Activated T-cell treated with anti-CD3 and anti-CD28 coated beads, Interleukin-2, amount 50 U/mL, for 4 hours (primary cell): ENCODE measurements around the gene CCDC69. TPM values are rescaled to one million over a fixed set of nuclear protein-coding genes. Genes with fewer than 3 reads are reported as not detected.

Source experiments
- ATAC-seq, 2 donors: fragments of 200-7000 bp; cut with Tn5 transposase; one replicate each; pipeline ENCODE4 v1.10.0; 2021
- DNase-seq: peaks from one replicate; pipeline ENCODE4 v3.0.0-alpha.2; 2020
- H3K27me3 Mint-ChIP-seq: one replicate; pipeline ENCODE4 v1.8.0; 2021; ENCODE audit warnings: low read depth, mixed read lengths
- H3K36me3 Mint-ChIP-seq: one replicate; pipeline ENCODE4 v1.8.0; 2022; ENCODE audit warnings: mixed read lengths; ENCODE audit not compliant: insufficient read depth
- H3K4me1 Mint-ChIP-seq: one replicate; pipeline ENCODE4 v1.8.0; 2021; ENCODE audit warnings: low read depth, mixed read lengths
- H3K4me3 Mint-ChIP-seq: one replicate; pipeline ENCODE4 v1.8.0; 2021; ENCODE audit warnings: mild to moderate bottlenecking, moderate library complexity, mixed read lengths
- H3K9me3 Mint-ChIP-seq: one replicate; pipeline ENCODE4 v1.8.0; 2021; ENCODE audit warnings: mixed read lengths
- total RNA-seq, 3 donors: library from RNA; stranded (reverse); gene quantifications; one replicate each; pipeline ENCODE4 v1.2.1, GENCODE V29; 2021

CCDC69 gene
- total RNA-seq, 3 donors from 2014 or later, result 20.0 to 23.0 (median 21.2) TPM

- Mint-ChIP-seq H3K4me1 (peaks cover 26% of the 10 kb centered on the region), H3K36me3 (no peaks in the 10 kb centered on the region), H3K27me3 (no peaks in the 10 kb centered on the region), H3K4me3 (no peak overlapping the region), H3K9me3 (no peaks in the 10 kb centered on the region)
- DNase-seq, result no peak
- ATAC-seq, result no peak
These were observed 56.9 kb downstream of the CCDC69 start for GRCh38 chr5:151167022-151167421.

DNA sequence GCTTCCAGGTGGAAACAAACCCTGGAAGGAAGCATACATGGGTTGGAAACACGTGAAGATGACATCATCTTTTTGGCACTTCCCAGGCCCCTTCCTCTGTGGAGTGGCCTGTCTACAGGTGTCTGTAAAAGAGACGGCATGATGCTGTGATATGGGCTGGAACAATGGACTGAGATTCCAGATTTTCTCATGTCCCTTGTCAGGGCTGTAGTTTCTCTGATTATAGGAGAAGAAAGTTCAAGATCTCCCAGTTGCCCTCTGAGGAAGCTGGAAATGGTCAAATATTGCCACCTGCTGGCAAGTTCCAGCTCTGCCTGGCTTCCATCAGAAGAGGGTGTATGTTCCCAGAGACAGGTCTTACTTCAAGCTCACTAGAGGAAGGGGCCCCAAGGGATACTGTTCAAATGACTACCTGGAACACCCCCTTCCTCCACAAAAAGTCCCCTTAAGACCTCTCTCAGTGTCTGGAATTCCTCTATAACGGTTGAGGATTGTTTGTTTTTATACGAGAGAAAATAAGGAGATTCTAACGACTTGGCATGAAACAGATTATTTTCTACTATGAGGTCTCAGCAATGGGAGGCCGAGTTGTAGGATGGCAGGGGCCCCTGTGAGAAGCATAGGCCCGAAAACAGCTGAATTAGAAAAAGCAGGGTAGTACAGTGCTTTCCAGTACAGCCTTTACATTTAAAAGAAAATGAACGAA is 59.1 kb downstream of the CCDC69 start:
- Mint-ChIP-seq H3K4me3 (no peak overlapping the region), H3K9me3 (no peaks in the 10 kb centered on the region), H3K27me3 (no peaks in the 10 kb centered on the region), H3K36me3 (no peaks in the 10 kb centered on the region), H3K4me1 (peaks cover 20% of the 10 kb centered on the region)
- peak; percentile 80 for DNase-seq
- peak; percentile 96 to 98 for ATAC-seq

GRCh38 chr5:151162776-151163175 is 61.1 kb downstream of the CCDC69 start:
- ATAC-seq (no peak), DNase-seq (no peak)
- H3K27me3 Mint-ChIP-seq, result no peaks in the 10 kb centered on the region
- no peaks in the 10 kb centered on the region for H3K9me3 Mint-ChIP-seq
- H3K4me3 Mint-ChIP-seq, result no peak overlapping the region
- peaks cover 32% of the 10 kb centered on the region for H3K4me1 Mint-ChIP-seq
- no peaks in the 10 kb centered on the region for H3K36me3 Mint-ChIP-seq

GRCh38 chr5:151159649-151160373 is 64.1 kb downstream of the CCDC69 start:
- H3K27me3 Mint-ChIP-seq, result no peaks in the 10 kb centered on the region
- H3K9me3 Mint-ChIP-seq, result no peaks in the 10 kb centered on the region
- H3K4me1 Mint-ChIP-seq, result peaks cover 49% of the 10 kb centered on the region
- no peak overlapping the region for H3K4me3 Mint-ChIP-seq
- ATAC-seq, result no peak
- H3K36me3 Mint-ChIP-seq, result no peaks in the 10 kb centered on the region
- no peak for DNase-seq

- no peak for DNase-seq
These were observed 65.6 kb downstream of the CCDC69 start for GRCh38 chr5:151158287-151158661.

GRCh38 chr5:151157426-151158286 is 66.2 kb downstream of the CCDC69 start, which contains the start of gene ANXA6:
Gene ANXA6 (minus strand): TSS chr5:151157779. CDS start chr5:151147901, 9,878 bp downstream.
- H3K27me3 Mint-ChIP-seq, result no peaks in the 10 kb centered on the region
- peak; percentile 49 for DNase-seq
- peaks cover 65% of the 10 kb centered on the region for H3K4me1 Mint-ChIP-seq
- no peaks in the 10 kb centered on the region for H3K9me3 Mint-ChIP-seq
- peaks cover 6% of the 10 kb centered on the region for H3K36me3 Mint-ChIP-seq
- peak; percentile 79 to 83 for ATAC-seq
- peak within 1 kb of the TSS; percentile 92 for H3K4me3 Mint-ChIP-seq

More at GRCh38 chr5:151158287-151158661, 65.6 kb downstream of the CCDC69 start:
- Mint-ChIP-seq H3K4me1 (peaks cover 59% of the 10 kb centered on the region), H3K9me3 (no peaks in the 10 kb centered on the region), H3K4me3 (peak overlapping the region; percentile 92), H3K36me3 (peaks cover 6% of the 10 kb centered on the region), H3K27me3 (no peaks in the 10 kb centered on the region)
- ATAC-seq, result no peak

- Mint-ChIP-seq H3K4me3 (peak overlapping the region; percentile 92), H3K9me3 (no peaks in the 10 kb centered on the region), H3K4me1 (peaks cover 72% of the 10 kb centered on the region), H3K27me3 (no peaks in the 10 kb centered on the region), H3K36me3 (peaks cover 10% of the 10 kb centered on the region)
- ATAC-seq (no peak), DNase-seq (no peak)
These were observed 67.1 kb downstream of the CCDC69 start for GRCh38 chr5:151156507-151157420.

- Mint-ChIP-seq H3K4me3 (peak overlapping the region; percentile 92), H3K9me3 (no peaks in the 10 kb centered on the region), H3K27me3 (no peaks in the 10 kb centered on the region), H3K4me1 (peaks cover 80% of the 10 kb centered on the region), H3K36me3 (peaks cover 10% of the 10 kb centered on the region)
- no peak for DNase-seq
- no peak for ATAC-seq
These were observed 68.0 kb downstream of the CCDC69 start for GRCh38 chr5:151155775-151156506.

DNA sequence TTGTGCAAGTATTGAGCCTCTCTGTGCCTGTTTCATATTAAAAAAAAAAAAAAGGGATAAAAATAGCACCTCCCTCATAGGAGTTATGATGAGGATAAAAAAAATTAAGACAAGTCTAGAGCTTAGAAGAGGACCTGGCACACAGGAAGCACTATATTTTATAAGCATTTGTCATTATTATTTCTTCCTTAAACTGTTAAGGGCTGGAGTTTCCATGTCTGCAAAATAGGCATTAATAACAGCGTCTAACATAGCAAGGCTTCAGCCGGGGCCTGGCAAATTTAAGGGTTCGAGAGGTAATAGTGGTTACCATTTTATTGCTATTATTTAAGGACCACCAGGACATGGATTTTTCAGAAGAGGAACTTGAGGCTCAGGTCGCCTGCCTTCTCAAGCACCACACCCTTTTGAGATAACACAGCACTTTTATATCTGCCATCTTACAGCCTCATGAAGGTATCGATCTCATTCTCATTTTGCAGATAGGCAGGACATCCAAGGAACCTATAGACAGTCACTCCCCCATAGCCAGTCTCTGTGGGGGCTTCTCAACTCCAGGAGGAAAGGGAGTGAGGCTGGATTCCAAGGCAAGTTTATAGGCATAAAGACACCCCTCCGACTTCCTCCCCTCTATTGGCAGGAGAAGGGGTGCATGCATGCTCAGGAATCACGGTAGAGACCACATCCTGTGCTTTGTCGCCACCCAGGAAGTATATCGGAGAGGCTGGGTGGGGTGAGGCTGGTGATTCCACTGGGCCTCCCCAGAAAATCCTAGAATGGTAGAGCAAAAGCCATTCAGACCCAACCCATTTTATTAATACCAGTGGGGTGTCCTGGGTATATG is 68.7 kb downstream of the CCDC69 start:
- H3K27me3 Mint-ChIP-seq, result no peaks in the 10 kb centered on the region
- DNase-seq (peak; percentile 26), ATAC-seq (no peak)
- peak overlapping the region; percentile 92 for H3K4me3 Mint-ChIP-seq
- H3K9me3 Mint-ChIP-seq, result no peaks in the 10 kb centered on the region
- peaks cover 10% of the 10 kb centered on the region for H3K36me3 Mint-ChIP-seq
- H3K4me1 Mint-ChIP-seq, result peaks cover 84% of the 10 kb centered on the region

DNA sequence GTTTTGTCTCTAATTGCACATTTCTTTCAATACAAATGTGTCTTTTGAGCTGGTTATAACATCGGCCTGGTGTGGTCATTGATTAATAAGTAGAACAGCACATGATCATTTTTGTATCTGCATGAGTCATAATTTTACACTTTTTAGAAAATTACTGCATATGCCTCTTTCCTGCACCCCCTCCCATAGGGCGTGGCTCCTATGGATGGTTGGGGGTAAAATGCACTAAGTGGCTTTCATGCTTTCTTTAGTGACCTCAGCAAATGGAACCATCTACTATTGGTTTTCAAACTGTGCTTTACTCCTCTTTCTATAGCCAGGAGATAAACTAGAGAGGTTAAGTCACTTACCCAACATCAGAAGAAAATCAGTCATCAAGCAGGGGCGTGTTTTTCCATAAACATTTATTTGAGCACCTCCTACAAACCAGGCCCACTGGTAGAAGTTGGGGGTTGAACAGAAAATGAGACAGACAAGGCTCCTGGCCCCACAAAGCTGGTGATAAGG is 70.1 kb downstream of the CCDC69 start:
- ATAC-seq (peak; percentile 7 to 19), DNase-seq (peak; percentile 41)
- Mint-ChIP-seq H3K4me3 (peak overlapping the region; percentile 50), H3K9me3 (no peaks in the 10 kb centered on the region), H3K4me1 (peaks cover 86% of the 10 kb centered on the region), H3K27me3 (no peaks in the 10 kb centered on the region), H3K36me3 (peaks cover 10% of the 10 kb centered on the region)

DNA sequence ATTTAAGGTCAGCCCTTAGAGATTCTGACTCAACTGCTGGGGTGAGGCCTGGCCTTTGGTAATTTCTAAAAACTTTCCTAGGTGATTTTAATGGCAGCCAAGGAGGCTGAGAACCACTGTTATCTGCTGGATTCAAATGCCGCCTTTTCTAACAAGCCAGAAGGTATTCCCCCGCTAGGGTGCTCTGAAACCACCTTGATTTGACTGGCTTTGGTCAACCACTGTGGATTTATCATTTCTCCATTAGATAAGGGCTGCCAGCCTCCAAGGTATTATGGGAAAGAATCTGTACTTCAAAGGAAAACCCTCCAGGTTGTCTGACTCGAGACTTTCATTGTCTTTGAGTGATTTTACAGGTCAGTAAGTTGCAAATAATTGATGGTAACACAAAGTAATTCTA is 70.6 kb downstream of the CCDC69 start:
- Mint-ChIP-seq H3K4me1 (peaks cover 86% of the 10 kb centered on the region), H3K4me3 (peak overlapping the region; percentile 50), H3K27me3 (no peaks in the 10 kb centered on the region), H3K9me3 (no peaks in the 10 kb centered on the region), H3K36me3 (peaks cover 10% of the 10 kb centered on the region)
- ATAC-seq (no peak), DNase-seq (no peak)

GRCh38 chr5:151151793-151152192 is 72.1 kb downstream of the CCDC69 start:
- peak overlapping the region; percentile 65 for H3K4me3 Mint-ChIP-seq
- no peaks in the 10 kb centered on the region for H3K27me3 Mint-ChIP-seq
- peaks cover 15% of the 10 kb centered on the region for H3K36me3 Mint-ChIP-seq
- peaks cover 94% of the 10 kb centered on the region for H3K4me1 Mint-ChIP-seq
- DNase-seq, result no peak
- H3K9me3 Mint-ChIP-seq, result no peaks in the 10 kb centered on the region
- ATAC-seq, result peak; percentile 69 to 70
